ENCODE results near the gene THSD4.

THSD4 gene

GRCh38 chr15:71182522-71182921 lies 67.3 kb downstream of the THSD4 start:
- H3K27me3 ChIP-seq (ENCODE audit: insufficient read depth, low read depth, severe bottlenecking): no peaks in the 10 kb centered on the region
- no peak overlapping the region for H3K27ac ChIP-seq
- no peak overlapping the region for H3K4me3 ChIP-seq (ENCODE audit: low read depth, low read length)
- DNase-seq: no peak
- no peak for TF ChIP-seq CTCF (IDR thresholded peaks at IDR 0.05; ENCODE audit: low read depth, low read length)
- no peaks in the 10 kb centered on the region for H3K9me3 ChIP-seq (ENCODE audit: severe bottlenecking)
- H3K36me3 ChIP-seq: no peaks in the 10 kb centered on the region

- Histone ChIP-seq H3K27ac (no peak overlapping the region), H3K27me3 (ENCODE audit: insufficient read depth, low read depth, severe bottlenecking) (no peaks in the 10 kb centered on the region), H3K36me3 (no peaks in the 10 kb centered on the region), H3K4me3 (ENCODE audit: low read depth, low read length) (no peak overlapping the region), H3K9me3 (ENCODE audit: severe bottlenecking) (no peaks in the 10 kb centered on the region)
- TF ChIP-seq CTCF (IDR thresholded peaks at IDR 0.05; ENCODE audit: low read depth, low read length): no peak
- DNase-seq: no peak
Measured at GRCh38 chr15:71183063-71183462, 67.8 kb downstream of the THSD4 start.

GRCh38 chr15:71185706-71186105 lies 70.4 kb downstream of the THSD4 start:
- Histone ChIP-seq H3K27ac (no peak overlapping the region), H3K27me3 (ENCODE audit: insufficient read depth, low read depth, severe bottlenecking) (no peaks in the 10 kb centered on the region), H3K4me3 (ENCODE audit: low read depth, low read length) (no peak overlapping the region), H3K36me3 (no peaks in the 10 kb centered on the region), H3K9me3 (ENCODE audit: severe bottlenecking) (no peaks in the 10 kb centered on the region)
- no peak for DNase-seq
- TF ChIP-seq CTCF (IDR thresholded peaks at IDR 0.05; ENCODE audit: low read depth, low read length): no peak

GRCh38 chr15:71186267-71186666 lies 71.0 kb downstream of the THSD4 start:
- no peak for TF ChIP-seq CTCF (IDR thresholded peaks at IDR 0.05; ENCODE audit: low read depth, low read length)
- H3K4me3 ChIP-seq (ENCODE audit: low read depth, low read length): no peak overlapping the region
- H3K27ac ChIP-seq: no peak overlapping the region
- H3K9me3 ChIP-seq (ENCODE audit: severe bottlenecking): no peaks in the 10 kb centered on the region
- H3K36me3 ChIP-seq: no peaks in the 10 kb centered on the region
- no peak for DNase-seq
- no peaks in the 10 kb centered on the region for H3K27me3 ChIP-seq (ENCODE audit: insufficient read depth, low read depth, severe bottlenecking)

GRCh38 chr15:71187078-71187477 lies 71.8 kb downstream of the THSD4 start:
- Histone ChIP-seq H3K36me3 (no peaks in the 10 kb centered on the region), H3K27ac (no peak overlapping the region), H3K9me3 (ENCODE audit: severe bottlenecking) (no peaks in the 10 kb centered on the region), H3K4me3 (ENCODE audit: low read depth, low read length) (no peak overlapping the region), H3K27me3 (ENCODE audit: insufficient read depth, low read depth, severe bottlenecking) (no peaks in the 10 kb centered on the region)
- no peak for DNase-seq
- no peak for TF ChIP-seq CTCF (IDR thresholded peaks at IDR 0.05; ENCODE audit: low read depth, low read length)

GRCh38 chr15:71187526-71187925 lies 72.3 kb downstream of the THSD4 start:
- no peak for TF ChIP-seq CTCF (IDR thresholded peaks at IDR 0.05; ENCODE audit: low read depth, low read length)
- H3K36me3 ChIP-seq: no peaks in the 10 kb centered on the region
- H3K27me3 ChIP-seq (ENCODE audit: insufficient read depth, low read depth, severe bottlenecking): no peaks in the 10 kb centered on the region
- H3K4me3 ChIP-seq (ENCODE audit: low read depth, low read length): no peak overlapping the region
- H3K27ac ChIP-seq: no peak overlapping the region
- DNase-seq: no peak
- no peaks in the 10 kb centered on the region for H3K9me3 ChIP-seq (ENCODE audit: severe bottlenecking)
